ENCODE results near the gene FGD5. TPM values are rescaled to one million over a fixed set of nuclear protein-coding genes. Genes with fewer than 3 reads are reported as not detected.

FGD5 gene
- total RNA-seq, 1 donor from 2014 or later, result not detected

DNA sequence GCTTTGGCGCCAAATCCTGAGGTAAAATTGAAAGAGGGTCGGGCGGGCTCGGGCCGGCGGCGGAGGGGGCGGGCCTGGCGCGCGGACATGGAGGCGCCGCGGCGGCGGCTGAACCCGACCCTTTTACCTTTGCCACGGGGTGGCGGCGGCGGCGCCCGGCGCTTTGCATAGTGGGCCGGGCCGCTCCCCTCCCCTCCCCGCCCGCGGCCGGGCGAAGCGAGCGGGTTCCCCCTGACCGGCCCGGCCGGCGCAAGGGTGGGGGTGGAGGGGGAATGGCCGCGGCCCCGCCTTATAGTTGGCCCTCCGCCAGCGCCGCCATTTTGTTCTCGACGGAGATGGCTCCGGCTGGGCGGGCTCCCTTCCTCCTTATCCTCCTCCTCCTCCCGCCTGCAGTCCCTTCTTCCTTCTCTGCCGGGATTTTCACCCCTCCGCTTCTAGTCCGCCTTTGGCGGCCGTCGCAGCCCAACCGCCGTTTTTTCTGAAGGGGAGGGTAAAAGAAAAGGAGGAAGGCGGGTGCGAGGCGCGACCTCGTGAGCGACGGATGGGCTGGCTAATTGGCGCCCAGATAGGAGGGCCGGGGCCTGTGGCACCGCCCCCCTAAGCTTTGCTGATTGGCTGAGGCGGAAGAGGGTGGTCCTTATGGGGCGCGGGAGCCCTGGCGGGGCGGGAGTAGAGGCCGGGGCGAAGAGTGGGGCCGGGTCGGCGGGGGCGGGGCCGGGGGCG is 129.3 kb downstream of the FGD5 start:
- no peaks in the 10 kb centered on the region for H3K27me3 ChIP-seq (ENCODE audit: control insufficient read depth, insufficient read depth, low read length)
- peak overlapping the region; percentile 82 for H3K4me3 ChIP-seq (ENCODE audit: low read depth, low read length)
- TF ChIP-seq CTCF (IDR thresholded peaks at IDR 0.05; ENCODE audit: insufficient read depth, low read length, severe bottlenecking), result no peak
- peaks cover 3% of the 10 kb centered on the region for H3K36me3 ChIP-seq (ENCODE audit: control insufficient read depth, insufficient read depth, low read length)
- DNase-seq (ENCODE audit: low read depth) (peak; percentile 82), FAIRE-seq (no peak)

GRCh38 chr3:14948609-14949038 is 129.9 kb downstream of the FGD5 start:
- no peaks in the 10 kb centered on the region for H3K27me3 ChIP-seq (ENCODE audit: control insufficient read depth, insufficient read depth, low read length)
- peak overlapping the region; percentile 82 for H3K4me3 ChIP-seq (ENCODE audit: low read depth, low read length)
- no peak for TF ChIP-seq CTCF (IDR thresholded peaks at IDR 0.05; ENCODE audit: insufficient read depth, low read length, severe bottlenecking)
- peak; percentile 12 for DNase-seq (ENCODE audit: low read depth)
- FAIRE-seq, result no peak
- H3K36me3 ChIP-seq (ENCODE audit: control insufficient read depth, insufficient read depth, low read length), result peaks cover 3% of the 10 kb centered on the region

DNA sequence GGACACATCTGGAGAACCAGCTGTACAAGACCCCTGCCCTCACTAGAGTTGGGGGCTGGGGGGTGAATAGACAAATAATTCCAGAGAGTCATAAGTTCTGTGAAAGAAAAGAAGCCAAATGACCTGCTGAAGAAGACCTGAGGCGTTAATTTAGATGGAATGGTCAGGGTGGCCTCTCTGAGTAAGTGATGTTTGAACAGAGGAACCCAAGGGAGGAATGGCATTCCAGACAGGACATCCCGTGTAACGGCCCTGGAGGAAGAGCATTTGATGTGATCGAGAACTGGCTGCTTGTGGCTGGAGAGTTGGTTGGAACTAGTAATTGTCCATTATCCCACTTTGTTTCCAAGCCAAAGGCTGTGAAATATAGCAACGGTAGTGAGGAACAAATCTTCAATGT is 130.4 kb downstream of the FGD5 start:
- peaks cover 3% of the 10 kb centered on the region for H3K36me3 ChIP-seq (ENCODE audit: control insufficient read depth, insufficient read depth, low read length)
- no peak for FAIRE-seq
- H3K4me3 ChIP-seq (ENCODE audit: low read depth, low read length), result peak overlapping the region; percentile 82
- DNase-seq (ENCODE audit: low read depth), result no peak
- TF ChIP-seq CTCF (IDR thresholded peaks at IDR 0.05; ENCODE audit: insufficient read depth, low read length, severe bottlenecking), result no peak
- no peaks in the 10 kb centered on the region for H3K27me3 ChIP-seq (ENCODE audit: control insufficient read depth, insufficient read depth, low read length)

DNA sequence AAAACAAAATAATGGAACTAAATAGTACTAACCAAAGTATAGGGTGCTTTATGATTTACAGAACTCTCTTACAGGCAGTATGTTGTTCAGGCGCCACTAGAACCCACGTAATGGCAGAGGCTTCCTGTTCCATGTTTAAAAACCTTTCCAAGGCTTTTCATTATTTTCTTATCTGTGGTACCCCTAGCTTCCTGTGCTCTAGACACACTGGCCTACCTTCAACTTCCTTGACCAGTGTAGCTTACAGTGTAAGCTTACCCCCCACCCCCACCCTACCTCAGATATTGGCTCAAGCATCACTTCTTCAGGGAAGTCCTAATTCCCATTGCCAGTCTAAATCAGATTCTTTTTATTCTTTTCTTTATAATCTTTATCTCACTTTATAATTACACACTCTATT is 131.5 kb downstream of the FGD5 start:
- TF ChIP-seq CTCF (IDR thresholded peaks at IDR 0.05; ENCODE audit: insufficient read depth, low read length, severe bottlenecking), result no peak
- FAIRE-seq, result no peak
- no peak for DNase-seq (ENCODE audit: low read depth)
- Histone ChIP-seq H3K27me3 (ENCODE audit: control insufficient read depth, insufficient read depth, low read length) (no peaks in the 10 kb centered on the region), H3K4me3 (ENCODE audit: low read depth, low read length) (no peak overlapping the region), H3K36me3 (ENCODE audit: control insufficient read depth, insufficient read depth, low read length) (peaks cover 2% of the 10 kb centered on the region)

GRCh38 chr3:14957153-14957552 is 138.4 kb downstream of the FGD5 start:
- peaks cover 2% of the 10 kb centered on the region for H3K36me3 ChIP-seq (ENCODE audit: control insufficient read depth, insufficient read depth, low read length)
- FAIRE-seq, result no peak

More at GRCh38 chr3:14957153-14957552, 138.4 kb downstream of the FGD5 start:
- no peak for TF ChIP-seq CTCF (IDR thresholded peaks at IDR 0.05; ENCODE audit: insufficient read depth, low read length, severe bottlenecking)
- Histone ChIP-seq H3K4me3 (ENCODE audit: low read depth, low read length) (no peak overlapping the region), H3K27me3 (ENCODE audit: control insufficient read depth, insufficient read depth, low read length) (no peaks in the 10 kb centered on the region)
- no peak for DNase-seq (ENCODE audit: low read depth)
